ENCODE measurements around the gene IKZF4. TPM values are rescaled to one million over a fixed set of nuclear protein-coding genes. Genes with fewer than 3 reads are reported as not detected.
A peak's percentile ranks its signal among the peaks of the same experiment; 100 is the strongest.

Gene IKZF4
- 1 to 10 TPM; 2.4 to 5.8 (median 3.4) TPM for total RNA-seq

DNA sequence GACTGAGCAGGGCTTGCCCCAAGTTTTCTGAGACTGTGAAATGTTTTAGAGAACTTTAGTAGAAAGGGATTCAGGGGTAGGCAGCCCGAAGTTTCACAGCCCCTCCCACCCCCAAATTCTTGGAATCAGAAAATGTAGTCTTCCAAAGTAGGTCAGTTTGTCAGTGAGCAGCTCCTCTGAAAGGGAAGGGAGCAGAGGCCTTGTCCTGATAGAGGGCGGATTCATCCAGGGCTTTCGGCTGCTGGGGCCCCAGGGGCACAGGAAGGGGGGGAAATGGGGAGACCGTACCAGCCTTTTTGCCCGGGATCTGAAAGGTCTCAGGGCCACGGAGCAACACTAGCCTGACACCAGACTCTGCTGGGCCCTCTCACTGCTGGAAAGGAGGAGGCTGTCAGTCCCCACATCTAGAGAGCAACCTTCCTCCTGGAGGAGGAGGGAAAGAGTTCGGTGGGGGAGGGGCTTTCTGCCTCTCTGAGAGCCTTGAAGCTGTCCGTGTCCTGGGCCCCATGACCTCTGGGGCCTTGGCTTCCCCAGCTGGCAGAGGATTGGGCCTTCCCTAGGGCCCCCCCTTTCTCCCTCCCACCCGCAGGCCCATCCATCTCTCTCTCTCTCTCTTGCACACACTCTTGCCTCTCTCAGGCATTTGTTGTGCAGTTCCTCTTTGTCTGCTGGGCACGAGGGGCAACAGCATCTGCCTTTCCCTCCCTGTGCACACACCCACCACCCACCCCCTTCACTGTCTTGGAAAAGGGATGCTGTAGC, at the start of gene IKZF4:
Gene IKZF4 (plus strand): TSS at position 621 of the 762 bp plus-strand sequence. CDS start 451 bp downstream, outside the sequence.
- no peak for TF ChIP-seq POLR2A (IDR thresholded peaks at IDR 0.05)
- TF ChIP-seq, protein P1, sequence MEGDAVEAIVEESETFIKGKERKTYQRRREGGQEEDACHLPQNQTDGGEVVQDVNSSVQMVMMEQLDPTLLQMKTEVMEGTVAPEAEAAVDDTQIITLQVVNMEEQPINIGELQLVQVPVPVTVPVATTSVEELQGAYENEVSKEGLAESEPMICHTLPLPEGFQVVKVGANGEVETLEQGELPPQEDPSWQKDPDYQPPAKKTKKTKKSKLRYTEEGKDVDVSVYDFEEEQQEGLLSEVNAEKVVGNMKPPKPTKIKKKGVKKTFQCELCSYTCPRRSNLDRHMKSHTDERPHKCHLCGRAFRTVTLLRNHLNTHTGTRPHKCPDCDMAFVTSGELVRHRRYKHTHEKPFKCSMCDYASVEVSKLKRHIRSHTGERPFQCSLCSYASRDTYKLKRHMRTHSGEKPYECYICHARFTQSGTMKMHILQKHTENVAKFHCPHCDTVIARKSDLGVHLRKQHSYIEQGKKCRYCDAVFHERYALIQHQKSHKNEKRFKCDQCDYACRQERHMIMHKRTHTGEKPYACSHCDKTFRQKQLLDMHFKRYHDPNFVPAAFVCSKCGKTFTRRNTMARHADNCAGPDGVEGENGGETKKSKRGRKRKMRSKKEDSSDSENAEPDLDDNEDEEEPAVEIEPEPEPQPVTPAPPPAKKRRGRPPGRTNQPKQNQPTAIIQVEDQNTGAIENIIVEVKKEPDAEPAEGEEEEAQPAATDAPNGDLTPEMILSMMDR (IDR thresholded peaks at IDR 0.05): no peak
- intact Hi-C loops (cut with DNase I; ENCODE audit: low total_unique reads): no loop called here
- DNase-seq (ENCODE audit: low spot score in 2 of 2): no peak
- no peak within 1 kb of the TSS for H3K4me3 ChIP-seq (ENCODE audit: low read depth, poor library complexity, severe bottlenecking)
- 44 to 49% methylated on average over 10 of the region's 10 CpGs for WGBS, 2 donors

DNA sequence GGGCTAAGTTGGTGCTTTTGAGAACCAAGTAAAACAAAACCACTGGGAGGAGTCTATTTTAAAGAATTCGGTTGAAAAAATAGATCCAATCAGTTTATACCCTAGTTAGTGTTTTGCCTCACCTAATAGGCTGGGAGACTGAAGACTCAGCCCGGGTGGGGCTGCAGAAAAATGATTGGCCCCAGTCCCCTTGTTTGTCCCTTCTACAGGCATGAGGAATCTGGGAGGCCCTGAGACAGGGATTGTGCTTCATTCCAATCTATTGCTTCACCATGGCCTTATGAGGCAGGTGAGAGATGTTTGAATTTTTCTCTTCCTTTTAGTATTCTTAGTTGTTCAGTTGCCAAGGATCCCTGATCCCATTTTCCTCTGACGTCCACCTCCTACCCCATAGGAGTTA, 48.8 kb upstream of the IKZF4 start:
- TF ChIP-seq, protein P1 (IDR thresholded peaks at IDR 0.05): no peak
- TF ChIP-seq POLR2A (IDR thresholded peaks at IDR 0.05): no peak
- no peak for DNase-seq (ENCODE audit: low spot score in 2 of 2)
- no peak overlapping the region for H3K4me3 ChIP-seq (ENCODE audit: low read depth, poor library complexity, severe bottlenecking)
- 40 to 45% methylated on average over 3 of the region's 3 CpGs for WGBS, 2 donors
- intact Hi-C loops (cut with DNase I; ENCODE audit: low total_unique reads): no loop called here

DNA sequence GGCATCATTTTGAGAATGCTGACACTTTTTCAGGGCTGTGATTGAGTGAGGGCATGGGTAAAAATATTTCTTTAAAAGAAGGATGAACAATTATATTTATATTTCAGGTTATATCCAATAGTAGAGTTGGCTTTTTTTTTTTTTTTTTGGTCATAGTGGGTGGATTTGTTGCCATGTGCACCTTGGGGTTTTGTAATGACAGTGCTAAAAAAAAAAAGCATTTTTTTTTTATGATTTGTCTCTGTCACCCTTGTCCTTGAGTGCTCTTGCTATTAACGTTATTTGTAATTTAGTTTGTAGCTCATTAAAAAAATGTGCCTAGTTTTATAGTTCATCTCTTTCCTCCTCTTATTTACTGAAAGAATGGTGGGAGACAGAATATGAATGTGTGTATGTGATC, 48.4 kb upstream of the IKZF4 start:
- WGBS, 2 donors: 16 to 28% methylated on average over 1 of the region's 1 CpG
- DNase-seq (ENCODE audit: low spot score in 2 of 2): no peak
- TF ChIP-seq, protein P1 (IDR thresholded peaks at IDR 0.05): no peak
- no peak for TF ChIP-seq POLR2A (IDR thresholded peaks at IDR 0.05)
- intact Hi-C loops (cut with DNase I; ENCODE audit: low total_unique reads): no loop called here
- H3K4me3 ChIP-seq (ENCODE audit: low read depth, poor library complexity, severe bottlenecking): no peak overlapping the region

DNA sequence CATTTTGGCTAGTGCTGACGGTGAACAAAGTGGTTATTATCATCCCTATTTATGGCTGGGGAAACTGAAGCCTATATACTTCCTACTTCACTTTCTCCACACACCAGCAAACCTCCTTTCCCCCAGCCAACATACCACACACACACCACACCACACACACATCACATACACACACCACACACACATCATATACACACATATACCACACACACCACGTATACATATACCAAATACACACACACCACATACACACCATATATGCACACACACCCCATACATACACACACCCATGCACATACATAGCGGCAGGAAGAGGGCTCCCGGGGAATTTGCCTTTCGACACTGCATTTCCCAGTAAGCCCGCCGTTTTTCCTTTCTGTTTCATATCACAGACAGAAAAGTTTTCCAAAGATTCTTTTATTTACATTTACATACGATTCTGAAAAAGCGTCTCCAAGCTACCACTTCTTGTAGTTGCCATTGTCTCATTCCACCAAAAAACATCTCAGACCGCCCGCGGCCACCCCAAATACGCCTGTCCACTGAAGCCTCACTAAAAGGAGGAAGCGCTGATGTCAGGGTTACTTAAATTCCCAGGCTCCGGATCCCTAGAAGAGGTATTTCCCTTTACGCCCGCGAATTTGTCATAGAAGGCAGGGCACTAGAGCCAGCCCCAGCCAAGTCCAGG, 47.8 kb upstream of the IKZF4 start:
- H3K4me3 ChIP-seq (ENCODE audit: low read depth, poor library complexity, severe bottlenecking): peak overlapping the region; percentile 1
- DNase-seq (ENCODE audit: low spot score in 2 of 2): no peak
- WGBS, 2 donors: 0 to 2% methylated on average over 18 of the region's 18 CpGs

DNA sequence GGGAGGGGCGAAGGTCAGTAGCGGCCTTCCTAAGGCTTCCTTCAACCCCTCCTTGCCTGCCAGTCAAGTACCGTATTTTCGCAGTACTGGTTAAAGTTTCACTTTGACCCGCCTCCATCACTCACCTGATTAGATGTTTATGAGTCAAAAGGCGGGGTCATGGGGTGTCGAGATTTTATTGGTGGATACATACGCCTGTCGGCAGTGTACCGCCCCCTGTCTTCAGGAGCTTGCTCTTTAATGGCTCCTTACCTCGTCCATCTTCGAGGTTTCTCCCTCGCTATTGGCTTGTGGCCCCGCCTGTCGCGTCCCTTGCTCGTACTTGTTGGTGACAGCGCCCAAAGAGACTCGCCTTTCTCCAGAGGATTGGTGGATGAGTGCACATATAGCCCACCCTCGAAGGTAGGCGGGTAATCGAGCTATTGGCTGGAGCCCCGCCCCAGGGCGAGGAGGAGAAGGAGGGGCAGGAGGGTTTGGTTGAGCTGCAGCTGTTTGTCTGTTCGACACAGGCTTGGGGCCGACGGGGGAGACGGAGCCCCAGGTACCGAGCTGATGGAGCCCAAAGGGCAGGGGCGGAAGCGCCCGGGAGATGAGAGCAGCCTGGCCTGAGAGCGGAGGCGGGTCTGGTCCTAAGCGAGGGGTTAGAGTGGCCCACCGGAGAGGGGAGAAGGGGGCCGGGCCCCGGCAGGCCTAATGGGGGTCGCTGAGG, 47.1 kb upstream of the IKZF4 start, which contains the start of gene RAB5B:
Gene RAB5B (plus strand): TSS at position 480 of the 709 bp plus-strand sequence. CDS start 12,883 bp downstream, outside the sequence.
- 1% methylated on average over 39 of the region's 39 CpGs for WGBS, 2 donors
- peak; percentile 100 for DNase-seq (ENCODE audit: low spot score in 2 of 2)
- H3K4me3 ChIP-seq (ENCODE audit: low read depth, poor library complexity, severe bottlenecking): peak within 1 kb of the TSS; percentile 95
- intact Hi-C loops (cut with DNase I; ENCODE audit: low total_unique reads): no loop called here
- peak in 1 of 2 donors; percentile 65 for TF ChIP-seq POLR2A (IDR thresholded peaks at IDR 0.05)
- TF ChIP-seq, protein P1 (IDR thresholded peaks at IDR 0.05): no peak

More for the DNA sequence above, 47.8 kb upstream of the IKZF4 start:
- intact Hi-C loops (cut with DNase I; ENCODE audit: low total_unique reads): no loop called here
- TF ChIP-seq, protein P1 (IDR thresholded peaks at IDR 0.05): peak in 1 of 3 donors; percentile 40
- TF ChIP-seq POLR2A (IDR thresholded peaks at IDR 0.05): no peak

Data from lower leg skin (tissue), 4 donors.